Endothelial cell of umbilical vein (primary cell): ENCODE measurements around the gene RALGPS1. TPM values are rescaled to one million over a fixed set of nuclear protein-coding genes. Genes with fewer than 3 reads are reported as not detected.
A peak's percentile ranks its signal among the peaks of the same experiment; 100 is the strongest.

Source experiments
- BruUV-seq: library from RNA; stranded (reverse); fragments of 400-500 nt; replicated peaks from 2 replicates; lab custom pipeline; 2021; lab: Mats Ljungman, UMichigan
- CTCF ChIA-PET: fragments of 300-600, 350-600 bp; sonication (Branson Sonifier 250); formaldehyde crosslinking; loops from one replicate; lab custom pipeline; 2021; ENCODE audit warnings: antibody characterized with exemption, inconsistent platforms; lab: Charles Lee
- POLR2A ChIA-PET: fragments of 300-600, 350-600 bp; sonication (Branson Sonifier 250); formaldehyde crosslinking; loops from one replicate; lab custom pipeline; 2021; ENCODE audit warnings: antibody characterized with exemption, inconsistent platforms; lab: Charles Lee
- DNase-seq: peaks from one replicate; pipeline ENCODE4 v3.0.0-alpha.2; 2011; ENCODE audit warnings: low read depth, low spot score
- FAIRE-seq: peaks from 2 replicates; lab custom pipeline; 2011; peaks lifted over from hg19 to GRCh38; lab: Jason Lieb, UNC
- H2AFZ ChIP-seq: 2 replicates; pipeline ENCODE4 v1.6.0; 2012; ENCODE audit warnings: low read depth, low read length, control low read depth, inconsistent platforms
- H3K27ac ChIP-seq: 2 replicates; pipeline ENCODE4 v1.5.1; 2011; ENCODE audit warnings: low read depth, mild to moderate bottlenecking, control low read depth, low read length, moderate library complexity; ENCODE audit not compliant: insufficient read depth
- H3K27me3 ChIP-seq, 2 experiments: 2 replicates each; pipeline versions ENCODE4 v1.6.0 to v1.6.1; 2011; ENCODE audit warnings: low read length in 2 of 2, mixed read lengths in 1 of 2; ENCODE audit not compliant: control insufficient read depth in 2 of 2, insufficient read depth in 2 of 2
- H3K36me3 ChIP-seq, 2 experiments: 2 replicates in 1 of 2; 3 replicates in 1 of 2; pipeline ENCODE4 v1.5.1; 2011; ENCODE audit warnings: low read length in 2 of 2, mild to moderate bottlenecking in 1 of 2, moderate library complexity in 1 of 2; ENCODE audit not compliant: control insufficient read depth in 2 of 2, insufficient read depth in 2 of 2; ENCODE audit errors: extremely low read depth in 1 of 2
- H3K4me1 ChIP-seq: 3 replicates; pipeline ENCODE4 v1.5.1; 2011; ENCODE audit warnings: mild to moderate bottlenecking, low read length; ENCODE audit not compliant: control insufficient read depth, insufficient read depth; ENCODE audit errors: extremely low read depth
- H3K4me2 ChIP-seq: 2 replicates; pipeline ENCODE4 v1.6.1; 2011; ENCODE audit warnings: low read length, control low read depth, mixed read lengths; ENCODE audit not compliant: insufficient read depth
- H3K4me3 ChIP-seq, 3 experiments: fragments of 200-600 bp in 1 of 3; sonication (generic), shearing (Covaris generic) in 1 of 3; replicated peaks in 1 of 3; 2 replicates each; pipeline ENCODE4 v1.5.1; 2011 to 2016; ENCODE audit warnings: control low read depth in 3 of 3, low read length in 3 of 3, mild to moderate bottlenecking in 2 of 3, inconsistent platforms in 1 of 3, low read depth in 1 of 3, moderate library complexity in 1 of 3; ENCODE audit not compliant: insufficient read depth in 1 of 3
- H3K79me2 ChIP-seq: 2 replicates; pipeline ENCODE4 v1.6.0; 2012; ENCODE audit warnings: low read length, inconsistent platforms; ENCODE audit not compliant: control insufficient read depth, insufficient read depth
- H3K9ac ChIP-seq: replicated peaks from 2 replicates; pipeline ENCODE3; 2011; ENCODE audit warnings: low read length, control low read depth; ENCODE audit not compliant: insufficient read depth; ENCODE audit errors: extremely low read depth
- H3K9me1 ChIP-seq: replicated peaks from 3 replicates; pipeline ENCODE4 v1.6.0; 2011; ENCODE audit warnings: mild to moderate bottlenecking, low read length; ENCODE audit not compliant: control insufficient read depth, insufficient read depth; ENCODE audit errors: extremely low read depth
- H3K9me3 ChIP-seq: replicated peaks from 2 replicates; pipeline ENCODE4 v1.5.1; 2012; ENCODE audit warnings: low read length, inconsistent platforms; ENCODE audit not compliant: control insufficient read depth, insufficient read depth
- H4K20me1 ChIP-seq: replicated peaks from 2 replicates; pipeline ENCODE3; 2011; ENCODE audit warnings: mild to moderate bottlenecking, low read length; ENCODE audit not compliant: control insufficient read depth, insufficient read depth; ENCODE audit errors: extremely low read depth
- CTCF ChIP-seq, 2 donors: IDR thresholded peaks; 1 replicate in 1 of 2; 2 replicates in 1 of 2; pipeline ENCODE4 v1.5.1; 2011; ENCODE audit warnings: low read length in 2 of 2, mild to moderate bottlenecking in 2 of 2, moderate library complexity in 2 of 2, control low read depth in 1 of 2, inconsistent platforms in 1 of 2, low read depth in 1 of 2; ENCODE audit not compliant: insufficient read depth in 1 of 2; ENCODE audit errors: extremely low read depth in 1 of 2
- EZH2 ChIP-seq: IDR thresholded peaks from 2 replicates; pipeline ENCODE4 v1.6.1; 2012; ENCODE audit warnings: borderline replicate concordance, low read depth, mild to moderate bottlenecking, moderate library complexity, low read length, inconsistent platforms; ENCODE audit not compliant: severe bottlenecking
- FOS ChIP-seq: IDR thresholded peaks from 2 replicates; pipeline ENCODE4 v1.6.1; 2011; ENCODE audit warnings: mild to moderate bottlenecking, low read length, moderate library complexity, borderline replicate concordance; ENCODE audit not compliant: insufficient read depth
- GATA2 ChIP-seq: IDR thresholded peaks from 2 replicates; pipeline ENCODE4 v1.7.0; 2011; ENCODE audit warnings: low read depth, mild to moderate bottlenecking, moderate library complexity, mixed read lengths, low read length; ENCODE audit not compliant: insufficient read length, insufficient read depth
- JUN ChIP-seq: IDR thresholded peaks from 2 replicates; pipeline ENCODE4 v1.6.1; 2011; ENCODE audit warnings: borderline replicate concordance, low read depth; ENCODE audit not compliant: insufficient read length, insufficient read depth
- MAX ChIP-seq: IDR thresholded peaks from 2 replicates; pipeline ENCODE4 v1.6.1; 2011; ENCODE audit not compliant: insufficient read depth, insufficient read length
- POLR2A ChIP-seq: IDR thresholded peaks from 2 replicates; pipeline ENCODE4 v1.6.1; 2012; ENCODE audit warnings: low read depth, mild to moderate bottlenecking, control low read depth, low read length
- POLR2AphosphoS5 ChIP-seq: IDR thresholded peaks from 2 replicates; pipeline ENCODE4 v1.6.1; 2012; ENCODE audit warnings: low read depth, mild to moderate bottlenecking, control low read depth, low read length, moderate library complexity; ENCODE audit not compliant: insufficient read depth
- dilution Hi-C: fragments of 300-500 bp; cut with MboI; formaldehyde crosslinking; loops from one replicate; pipeline ENCODE4 v1.15.0; 2019; ENCODE audit warnings: low sequenced_read_pairs; ENCODE audit not compliant: extremely low pct_ligation_motif_present
- intact Hi-C: fragments of 100-400 bp; cut with micrococcal nuclease; formaldehyde crosslinking; loops from one replicate; pipeline ENCODE4 v1.10.0; 2022
- polyA plus RNA-seq, 4 experiments: library from polyadenylated mRNA; depleted of rRNA in 3 of 4; stranded (reverse) in 3 of 4; unstranded in 1 of 4; fragments of >200 nt; gene quantifications; 2 replicates each; pipeline versions ENCODE4 v1.2.1 to v1.2.3, GENCODE V29; 2011 to 2012; ENCODE audit warnings: missing spikeins in 1 of 4
- total RNA-seq: library from RNA; stranded (reverse); gene quantifications from 2 replicates; pipeline ENCODE4 v1.2.3, GENCODE V29; 2021

RALGPS1 gene
- total and polyA plus RNA-seq, 2 donors (not counting 3 experiments of a cell fraction or from before 2014, with no cell fraction given): 3.8 to 5.5 TPM

- FAIRE-seq: peak; percentile 79
- Histone ChIP-seq H3K79me2 (no peaks in the 10 kb centered on the region), H3K36me3 (no peaks in the 10 kb centered on the region), H4K20me1 (no peaks in the 10 kb centered on the region), H3K4me3 (peak overlapping the region in 2 of 3 experiments; percentile 31 to 44), H3K27me3 (peaks cover 14 to 27% of the 10 kb centered on the region in 2 experiments), H2AFZ (peak overlapping the region; percentile 91), H3K27ac (no peak overlapping the region), H3K9me1 (no peaks in the 10 kb centered on the region), H3K4me2 (peak overlapping the region; percentile 33), H3K9me3 (no peaks in the 10 kb centered on the region), H3K4me1 (peaks cover 6% of the 10 kb centered on the region), H3K9ac (no peak overlapping the region)
- intact Hi-C loops (loop anchor here (1.0 kb wide), 2 partner anchors 21 to 102 kb away; partner anchors contain the start of gene ANGPTL2), dilution Hi-C loops (no loop called here)
- BruUV-seq: no TSS peak
- peak; percentile 86 for DNase-seq
- TF ChIP-seq MAX: no peak
- TF ChIP-seq POLR2AphosphoS5: no peak
- TF ChIP-seq GATA2: no peak
- TF ChIP-seq FOS: no peak
- no peak for TF ChIP-seq JUN
- TF ChIP-seq POLR2A: no peak
- TF ChIP-seq EZH2: no peak
- no peak for TF ChIP-seq CTCF (IDR thresholded peaks at IDR 0.05; ENCODE audit: extremely low read depth in 1 of 2, insufficient read depth in 1 of 2, low read depth in 1 of 2, low read length in 2 of 2)
- ChIA-PET POLR2A (interaction anchor here (1.3 to 2.4 kb wide), 4 partner anchors 21 to 200 kb away, joined by 3 to 15 read pairs (median 4); partner anchors contain the start of gene ZNF79), CTCF (interaction anchor here (0.6 to 4.5 kb wide), 20 partner anchors 10 to 510 kb away, joined by 3 to 31 read pairs (median 4); partner anchors contain the start of genes LRSAM1, RPL12, SLC2A8 and TOR2A)
Measured at GRCh38 chr9:127224178-127224882, 309.7 kb downstream of the RALGPS1 start.
